OCI-LY7 (cell line): Measurements from ENCODE around the gene PPP2R5C. TPM values are rescaled to one million over a fixed set of nuclear protein-coding genes. Genes with fewer than 3 reads are reported as not detected.

Source experiments
- BruUV-seq: library from RNA; stranded (reverse); fragments of 400-500 nt; replicated peaks from 2 replicates; lab custom pipeline; 2021; lab: Mats Ljungman, UMichigan
- CTCF ChIA-PET: fragments of 300-600 bp; sonication (Branson Sonifier 250); formaldehyde crosslinking; loops from one replicate; lab custom pipeline; 2022; ENCODE audit warnings: antibody characterized with exemption; ENCODE audit not compliant: unreplicated experiment; lab: Charles Lee
- POLR2A ChIA-PET: fragments of 300-600 bp; sonication (Branson Sonifier 250); formaldehyde crosslinking; loops from one replicate; lab custom pipeline; 2022; ENCODE audit warnings: antibody characterized with exemption; lab: Charles Lee
- DNase-seq: peaks from one replicate; pipeline ENCODE4 v3.0.0-alpha.2; 2015; ENCODE audit warnings: low spot score
- H2AFZ ChIP-seq: fragments of 200-600 bp; sonication (generic), shearing (Covaris generic); 2 replicates; pipeline ENCODE4 v1.6.1; 2014; ENCODE audit warnings: mild to moderate bottlenecking, antibody characterized with exemption, low read length, moderate library complexity
- H3K27ac ChIP-seq: fragments of 200-600 bp; sonication (generic); 2 replicates; pipeline ENCODE4 v1.5.1; 2014; ENCODE audit warnings: mixed run types, low read depth, mild to moderate bottlenecking, moderate library complexity, low read length, inconsistent platforms; ENCODE audit not compliant: poor library complexity, severe bottlenecking
- H3K36me3 ChIP-seq: fragments of 200-600 bp; sonication (generic); 2 replicates; pipeline ENCODE4 v1.6.1; 2014; ENCODE audit warnings: mild to moderate bottlenecking, antibody characterized with exemption, low read length, moderate library complexity, mixed read lengths; ENCODE audit not compliant: insufficient read depth
- H3K4me1 ChIP-seq: fragments of 200-600 bp; sonication (generic); 2 replicates; pipeline ENCODE4 v1.5.1; 2014; ENCODE audit warnings: mild to moderate bottlenecking, low read length; ENCODE audit not compliant: insufficient read depth, poor library complexity, severe bottlenecking
- H3K4me2 ChIP-seq: fragments of 200-600 bp; sonication (generic); 2 replicates; pipeline ENCODE4 v1.6.1; 2014; ENCODE audit warnings: mild to moderate bottlenecking, low read length
- H3K4me3 ChIP-seq: fragments of 200-600 bp; sonication (generic); 2 replicates; pipeline ENCODE4 v1.5.1; 2014; ENCODE audit warnings: mild to moderate bottlenecking, low read depth, low read length; ENCODE audit not compliant: poor library complexity, severe bottlenecking
- H3K79me2 ChIP-seq: fragments of 200-600 bp; sonication (generic); 2 replicates; pipeline ENCODE4 v1.6.1; 2016; ENCODE audit warnings: low read depth, mild to moderate bottlenecking, low read length, moderate library complexity, mixed read lengths; ENCODE audit not compliant: insufficient read depth
- H3K9me2 ChIP-seq: fragments of 200-600 bp; sonication (generic); 2 replicates; pipeline ENCODE4 v1.6.1; 2016; ENCODE audit warnings: mild to moderate bottlenecking, low read length, mixed read lengths; ENCODE audit not compliant: insufficient read depth
- H3K9me3 ChIP-seq: fragments of 200-600 bp; sonication (generic); 2 replicates; pipeline ENCODE4 v1.6.1; 2014; ENCODE audit warnings: mild to moderate bottlenecking, mixed run types, low read length, mixed read lengths
- H4K20me1 ChIP-seq: fragments of 200-600 bp; sonication (generic); 2 replicates; pipeline ENCODE4 v1.6.1; 2014; ENCODE audit warnings: mild to moderate bottlenecking, antibody characterized with exemption, low read length, moderate library complexity, mixed read lengths; ENCODE audit not compliant: insufficient read depth
- CTCF ChIP-seq: fragments of 200-600 bp; sonication (generic); conservative IDR thresholded peaks from 2 replicates; pipeline ENCODE4 v1.5.1; 2014; ENCODE audit warnings: mild to moderate bottlenecking, antibody characterized with exemption, low read length, moderate library complexity, mixed read lengths
- EZH2phosphoT487 ChIP-seq: fragments of 200-600 bp; sonication (generic); IDR thresholded peaks from 2 replicates; pipeline ENCODE4 v1.6.1; 2018; ENCODE audit warnings: low read depth, borderline replicate concordance, mild to moderate bottlenecking, mixed run types, antibody characterized with exemption, low read length, moderate library complexity, mixed read lengths
- intact Hi-C: fragments of 100-400 bp; cut with micrococcal nuclease; formaldehyde crosslinking; loops from one replicate; pipeline ENCODE4 v1.10.0; 2022; ENCODE audit not compliant: unreplicated experiment
- total RNA-seq, 2 experiments: library from RNA; depleted of rRNA in 1 of 2; stranded (reverse); fragments of >200 nt in 1 of 2; shearing (Covaris generic) in 1 of 2; gene quantifications; 2 replicates each; pipeline ENCODE4 v1.2.3, GENCODE V29; 2014 to 2022

The PPP2R5C gene
- total RNA-seq, 2 experiments from 2014 or later, result 161 to 236 TPM

- POLR2A ChIA-PET, result interaction anchor here (1.2 to 2.3 kb wide), 2 partner anchors 13 to 86 kb away, joined by 3 to 7 read pairs; no protein-coding TSS in a partner anchor
- intact Hi-C loops, result loop anchor here (1.0 to 5.0 kb wide), 7 partner anchors 32 to 356 kb away; partner anchors contain the start of gene ZNF839
- peak; percentile 89 for DNase-seq
These were observed 199.7 kb downstream of the PPP2R5C start for GRCh38 chr14:101961011-101961721.

GRCh38 chr14:101961746-101962502, 200.4 kb downstream of the PPP2R5C start:
- ChIA-PET POLR2A (interaction anchor here (0.5 to 2.3 kb wide), 3 partner anchors 13 to 87 kb away, joined by 3 to 7 read pairs (median 4); no protein-coding TSS in a partner anchor), CTCF (interaction anchor here (0.8 to 1.0 kb wide), 3 partner anchors 30 to 352 kb away, joined by 3 to 7 read pairs (median 3); no protein-coding TSS in a partner anchor)
- Histone ChIP-seq H3K4me3 (no peak overlapping the region), H3K79me2 (peaks cover 24% of the 10 kb centered on the region), H3K36me3 (no peaks in the 10 kb centered on the region), H3K4me2 (no peak overlapping the region), H3K9me2 (no peaks in the 10 kb centered on the region), H4K20me1 (peaks cover 10% of the 10 kb centered on the region; the same call in 1 of the 2 replicates), H3K9me3 (no peaks in the 10 kb centered on the region), H3K27ac (no peak overlapping the region), H3K4me1 (peaks cover 23% of the 10 kb centered on the region), H2AFZ (no peak overlapping the region)
- intact Hi-C loops, result loop anchor here (1.0 to 5.0 kb wide), 7 partner anchors 31 to 355 kb away; partner anchors contain the start of gene ZNF839
- DNase-seq, result no peak
- no TSS peak for BruUV-seq
- TF ChIP-seq CTCF, result no peak
- no peak for TF ChIP-seq EZH2phosphoT487

More at GRCh38 chr14:101961011-101961721, 199.7 kb downstream of the PPP2R5C start:
- peak overlapping the region; percentile 84 for H2AFZ ChIP-seq
- H3K4me1 ChIP-seq, result peaks cover 15% of the 10 kb centered on the region
- H3K4me3 ChIP-seq, result no peak overlapping the region
- H3K9me2 ChIP-seq, result no peaks in the 10 kb centered on the region
- BruUV-seq, result no TSS peak
- CTCF ChIA-PET, result interaction anchor here (0.8 to 1.0 kb wide), 2 partner anchors 30 to 31 kb away, joined by 3 to 7 read pairs; no protein-coding TSS in a partner anchor
- no peak overlapping the region for H3K27ac ChIP-seq
- no peak for TF ChIP-seq EZH2phosphoT487
- peak; percentile 90 for TF ChIP-seq CTCF
- peaks cover 5% of the 10 kb centered on the region; the same call in 1 of the 2 replicates for H4K20me1 ChIP-seq
- peak overlapping the region; percentile 32; the same call in 1 of the 2 replicates for H3K4me2 ChIP-seq
- H3K36me3 ChIP-seq, result no peaks in the 10 kb centered on the region
- no peaks in the 10 kb centered on the region for H3K9me3 ChIP-seq
- peaks cover 16% of the 10 kb centered on the region for H3K79me2 ChIP-seq
